SK-N-SH treated with all-trans-retinoic acid at 6 μM for 48 hours (cell line): ENCODE results near the gene LCP1.

Experiments used
- ATAC-seq: fragments of 200-7000 bp; cut with Tn5 transposase; 3 replicates; pipeline ENCODE4 v1.9.1; 2020; ENCODE audit warnings: mild to moderate bottlenecking, moderate library complexity
- ARNTL ChIP-seq: fragments of 450-650 bp; formaldehyde crosslinking; IDR thresholded peaks from 2 replicates; pipeline ENCODE4 v1.5.0; 2020; ENCODE audit warnings: low read depth, mild to moderate bottlenecking, moderate library complexity, borderline replicate concordance
- BACH2 ChIP-seq: fragments of 250-450 bp; sonication (Bioruptor Pico); IDR thresholded peaks from 2 replicates; pipeline ENCODE4 v1.9.0; 2021; ENCODE audit warnings: mild to moderate bottlenecking, borderline replicate concordance
- ESRRG ChIP-seq: fragments of 250-450 bp; sonication (Bioruptor Pico); IDR thresholded peaks from 2 replicates; pipeline ENCODE4 v1.6.1; 2021; ENCODE audit warnings: mild to moderate bottlenecking
- GLIS3 ChIP-seq: fragments of 250-450 bp; sonication (Bioruptor Pico); IDR thresholded peaks from 2 replicates; pipeline ENCODE4 v1.5.0; 2020; ENCODE audit warnings: mild to moderate bottlenecking, moderate library complexity
- ISL1 ChIP-seq: fragments of 250-450 bp; sonication (Bioruptor Pico); IDR thresholded peaks from 2 replicates; pipeline ENCODE4 v2.1.2; 2022; ENCODE audit warnings: mild to moderate bottlenecking, moderate library complexity
- OSR1 ChIP-seq: fragments of 250-450 bp; sonication (Bioruptor Pico); IDR thresholded peaks from 2 replicates; pipeline ENCODE4 v1.8.0; 2022; ENCODE audit warnings: moderate library complexity, mild to moderate bottlenecking, inconsistent platforms
- PPARA ChIP-seq: fragments of 250-450 bp; sonication (Bioruptor Pico); IDR thresholded peaks from 2 replicates; pipeline ENCODE4 v1.5.0; 2020; ENCODE audit warnings: mild to moderate bottlenecking, borderline replicate concordance
- RARB ChIP-seq: fragments of 250-450 bp; sonication (Bioruptor Pico); IDR thresholded peaks from 2 replicates; pipeline ENCODE4 v1.8.0; 2021; ENCODE audit warnings: mild to moderate bottlenecking, moderate library complexity
- SNAI2 ChIP-seq: fragments of 250-450 bp; sonication (Bioruptor Pico); IDR thresholded peaks from 2 replicates; pipeline ENCODE4 v1.5.0; 2020; ENCODE audit warnings: mild to moderate bottlenecking, moderate library complexity
- TCF4 ChIP-seq: fragments of 250-450 bp; sonication (Bioruptor Pico); IDR thresholded peaks from 2 replicates; pipeline ENCODE4 v1.8.0; 2021; ENCODE audit warnings: mild to moderate bottlenecking, moderate library complexity, borderline replicate concordance
- TOX ChIP-seq: fragments of 250-450 bp; sonication (Bioruptor Pico); IDR thresholded peaks from 2 replicates; pipeline ENCODE4 v1.8.0; 2021; ENCODE audit warnings: mild to moderate bottlenecking, moderate library complexity, borderline replicate concordance
- ZC3H10 ChIP-seq: fragments of 250-450 bp; sonication (Bioruptor Pico); IDR thresholded peaks from 2 replicates; pipeline ENCODE4 v1.5.1; 2021; ENCODE audit warnings: mild to moderate bottlenecking, moderate library complexity
- ZFP3 ChIP-seq: fragments of 250-450 bp; sonication (Bioruptor Pico); IDR thresholded peaks from 2 replicates; pipeline ENCODE4 v1.5.0; 2020; ENCODE audit warnings: mild to moderate bottlenecking, moderate library complexity
- ZFP30 ChIP-seq: fragments of 450-650 bp; formaldehyde crosslinking; IDR thresholded peaks from 2 replicates; pipeline ENCODE4 v1.5.0; 2022; ENCODE audit warnings: mild to moderate bottlenecking, moderate library complexity
- ZNF565 ChIP-seq: fragments of 450-650 bp; formaldehyde crosslinking; conservative IDR thresholded peaks from 2 replicates; pipeline ENCODE4 v1.5.0; 2020; ENCODE audit warnings: low read depth, mild to moderate bottlenecking, moderate library complexity
- ZNF70 ChIP-seq: fragments of 450-650 bp; formaldehyde crosslinking; IDR thresholded peaks from 2 replicates; pipeline ENCODE4 v1.5.0; 2020; ENCODE audit warnings: mild to moderate bottlenecking, moderate library complexity
- ZNF8 ChIP-seq: fragments of 450-650 bp; formaldehyde crosslinking; IDR thresholded peaks from 2 replicates; pipeline ENCODE4 v1.5.0; 2020; ENCODE audit warnings: mild to moderate bottlenecking, moderate library complexity
- TF ChIP-seq, protein P1 (sequence below): fragments of 250-450 bp; sonication (Bioruptor Pico); IDR thresholded peaks from 2 replicates; pipeline ENCODE4 v1.5.1; 2020; ENCODE audit warnings: low read depth, mild to moderate bottlenecking, moderate library complexity
- TF ChIP-seq, protein P2 (sequence below): fragments of 250-450 bp; sonication (Bioruptor Pico); IDR thresholded peaks from 2 replicates; pipeline ENCODE4 v1.5.0; 2020; ENCODE audit warnings: mild to moderate bottlenecking, moderate library complexity
- TF ChIP-seq, protein P3 (sequence below): fragments of 250-450 bp; sonication (Bioruptor Pico); IDR thresholded peaks from 2 replicates; pipeline ENCODE4 v1.8.0; 2020; ENCODE audit warnings: mild to moderate bottlenecking, moderate library complexity, borderline replicate concordance
- TF ChIP-seq, protein P4 (sequence below): fragments of 250-450 bp; sonication (Bioruptor Pico); IDR thresholded peaks from 2 replicates; pipeline ENCODE4 v1.5.1; 2021; ENCODE audit warnings: mild to moderate bottlenecking, moderate library complexity
- TF ChIP-seq, protein P5 (sequence below): fragments of 250-450 bp; sonication (Bioruptor Pico); IDR thresholded peaks from 2 replicates; pipeline ENCODE4 v1.8.0; 2021; ENCODE audit warnings: low read depth, mild to moderate bottlenecking, moderate library complexity, borderline replicate concordance

The LCP1 gene

DNA sequence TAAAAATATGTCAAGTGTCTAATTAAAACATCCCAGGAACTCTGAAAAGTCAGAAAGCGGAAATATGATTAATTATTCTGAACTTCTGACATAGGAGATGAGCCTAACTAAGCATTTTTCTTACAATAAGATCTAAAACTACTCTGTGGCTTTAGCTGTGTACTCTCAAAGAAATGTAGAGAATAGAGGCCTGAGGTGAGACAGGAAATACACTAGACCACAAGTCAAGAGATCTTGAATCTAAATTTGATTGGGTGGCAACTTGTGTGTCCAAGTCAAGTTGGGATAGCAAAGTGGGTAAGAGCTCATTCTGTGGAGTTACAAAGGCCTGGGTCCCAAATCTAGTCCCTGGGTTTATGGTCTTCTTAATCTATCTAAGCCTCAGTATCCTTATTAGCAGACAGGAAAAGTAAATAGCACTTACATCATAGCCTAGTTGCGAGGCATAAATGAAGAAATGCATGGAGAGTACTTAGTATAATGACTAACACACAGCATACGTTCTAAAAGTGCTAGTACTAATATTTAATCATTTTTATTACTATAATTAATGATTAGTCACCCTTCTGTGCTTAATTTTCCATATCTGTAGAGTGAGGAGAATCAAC is 20.3 kb upstream of the LCP1 start:
- no peak for ATAC-seq
- TF ChIP-seq, protein P1, sequence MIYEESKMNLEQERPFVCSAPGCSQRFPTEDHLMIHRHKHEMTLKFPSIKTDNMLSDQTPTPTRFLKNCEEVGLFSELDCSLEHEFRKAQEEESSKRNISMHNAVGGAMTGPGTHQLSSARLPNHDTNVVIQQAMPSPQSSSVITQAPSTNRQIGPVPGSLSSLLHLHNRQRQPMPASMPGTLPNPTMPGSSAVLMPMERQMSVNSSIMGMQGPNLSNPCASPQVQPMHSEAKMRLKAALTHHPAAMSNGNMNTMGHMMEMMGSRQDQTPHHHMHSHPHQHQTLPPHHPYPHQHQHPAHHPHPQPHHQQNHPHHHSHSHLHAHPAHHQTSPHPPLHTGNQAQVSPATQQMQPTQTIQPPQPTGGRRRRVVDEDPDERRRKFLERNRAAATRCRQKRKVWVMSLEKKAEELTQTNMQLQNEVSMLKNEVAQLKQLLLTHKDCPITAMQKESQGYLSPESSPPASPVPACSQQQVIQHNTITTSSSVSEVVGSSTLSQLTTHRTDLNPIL (CRISPR knock-in tag): no peak
- TF ChIP-seq OSR1 (CRISPR knock-in tag) (no peak), ARNTL (CRISPR knock-in tag) (no peak), ZFP3 (CRISPR knock-in tag) (no peak), PPARA (CRISPR knock-in tag) (no peak), ZNF8 (CRISPR knock-in tag) (no peak), TCF4 (CRISPR knock-in tag) (no peak), ZFP30 (CRISPR knock-in tag) (no peak), ZC3H10 (no peak), ZNF565 (no peak), BACH2 (CRISPR knock-in tag) (no peak), ZNF70 (CRISPR knock-in tag) (no peak), SNAI2 (CRISPR knock-in tag) (no peak), ESRRG (CRISPR knock-in tag) (no peak), GLIS3 (CRISPR knock-in tag) (no peak), ISL1 (no peak), RARB (CRISPR knock-in tag) (no peak)
- TF ChIP-seq, protein P2, sequence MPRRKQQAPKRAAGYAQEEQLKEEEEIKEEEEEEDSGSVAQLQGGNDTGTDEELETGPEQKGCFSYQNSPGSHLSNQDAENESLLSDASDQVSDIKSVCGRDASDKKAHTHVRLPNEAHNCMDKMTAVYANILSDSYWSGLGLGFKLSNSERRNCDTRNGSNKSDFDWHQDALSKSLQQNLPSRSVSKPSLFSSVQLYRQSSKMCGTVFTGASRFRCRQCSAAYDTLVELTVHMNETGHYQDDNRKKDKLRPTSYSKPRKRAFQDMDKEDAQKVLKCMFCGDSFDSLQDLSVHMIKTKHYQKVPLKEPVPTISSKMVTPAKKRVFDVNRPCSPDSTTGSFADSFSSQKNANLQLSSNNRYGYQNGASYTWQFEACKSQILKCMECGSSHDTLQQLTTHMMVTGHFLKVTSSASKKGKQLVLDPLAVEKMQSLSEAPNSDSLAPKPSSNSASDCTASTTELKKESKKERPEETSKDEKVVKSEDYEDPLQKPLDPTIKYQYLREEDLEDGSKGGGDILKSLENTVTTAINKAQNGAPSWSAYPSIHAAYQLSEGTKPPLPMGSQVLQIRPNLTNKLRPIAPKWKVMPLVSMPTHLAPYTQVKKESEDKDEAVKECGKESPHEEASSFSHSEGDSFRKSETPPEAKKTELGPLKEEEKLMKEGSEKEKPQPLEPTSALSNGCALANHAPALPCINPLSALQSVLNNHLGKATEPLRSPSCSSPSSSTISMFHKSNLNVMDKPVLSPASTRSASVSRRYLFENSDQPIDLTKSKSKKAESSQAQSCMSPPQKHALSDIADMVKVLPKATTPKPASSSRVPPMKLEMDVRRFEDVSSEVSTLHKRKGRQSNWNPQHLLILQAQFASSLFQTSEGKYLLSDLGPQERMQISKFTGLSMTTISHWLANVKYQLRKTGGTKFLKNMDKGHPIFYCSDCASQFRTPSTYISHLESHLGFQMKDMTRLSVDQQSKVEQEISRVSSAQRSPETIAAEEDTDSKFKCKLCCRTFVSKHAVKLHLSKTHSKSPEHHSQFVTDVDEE (CRISPR knock-in tag): no peak
- TF ChIP-seq, protein P3, sequence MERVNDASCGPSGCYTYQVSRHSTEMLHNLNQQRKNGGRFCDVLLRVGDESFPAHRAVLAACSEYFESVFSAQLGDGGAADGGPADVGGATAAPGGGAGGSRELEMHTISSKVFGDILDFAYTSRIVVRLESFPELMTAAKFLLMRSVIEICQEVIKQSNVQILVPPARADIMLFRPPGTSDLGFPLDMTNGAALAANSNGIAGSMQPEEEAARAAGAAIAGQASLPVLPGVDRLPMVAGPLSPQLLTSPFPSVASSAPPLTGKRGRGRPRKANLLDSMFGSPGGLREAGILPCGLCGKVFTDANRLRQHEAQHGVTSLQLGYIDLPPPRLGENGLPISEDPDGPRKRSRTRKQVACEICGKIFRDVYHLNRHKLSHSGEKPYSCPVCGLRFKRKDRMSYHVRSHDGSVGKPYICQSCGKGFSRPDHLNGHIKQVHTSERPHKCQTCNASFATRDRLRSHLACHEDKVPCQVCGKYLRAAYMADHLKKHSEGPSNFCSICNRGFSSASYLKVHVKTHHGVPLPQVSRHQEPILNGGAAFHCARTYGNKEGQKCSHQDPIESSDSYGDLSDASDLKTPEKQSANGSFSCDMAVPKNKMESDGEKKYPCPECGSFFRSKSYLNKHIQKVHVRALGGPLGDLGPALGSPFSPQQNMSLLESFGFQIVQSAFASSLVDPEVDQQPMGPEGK (CRISPR knock-in tag): no peak
- TF ChIP-seq, protein P4, sequence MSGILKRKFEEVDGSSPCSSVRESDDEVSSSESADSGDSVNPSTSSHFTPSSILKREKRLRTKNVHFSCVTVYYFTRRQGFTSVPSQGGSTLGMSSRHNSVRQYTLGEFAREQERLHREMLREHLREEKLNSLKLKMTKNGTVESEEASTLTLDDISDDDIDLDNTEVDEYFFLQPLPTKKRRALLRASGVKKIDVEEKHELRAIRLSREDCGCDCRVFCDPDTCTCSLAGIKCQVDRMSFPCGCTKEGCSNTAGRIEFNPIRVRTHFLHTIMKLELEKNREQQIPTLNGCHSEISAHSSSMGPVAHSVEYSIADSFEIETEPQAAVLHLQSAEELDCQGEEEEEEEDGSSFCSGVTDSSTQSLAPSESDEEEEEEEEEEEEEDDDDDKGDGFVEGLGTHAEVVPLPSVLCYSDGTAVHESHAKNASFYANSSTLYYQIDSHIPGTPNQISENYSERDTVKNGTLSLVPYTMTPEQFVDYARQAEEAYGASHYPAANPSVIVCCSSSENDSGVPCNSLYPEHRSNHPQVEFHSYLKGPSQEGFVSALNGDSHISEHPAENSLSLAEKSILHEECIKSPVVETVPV: no peak

DNA sequence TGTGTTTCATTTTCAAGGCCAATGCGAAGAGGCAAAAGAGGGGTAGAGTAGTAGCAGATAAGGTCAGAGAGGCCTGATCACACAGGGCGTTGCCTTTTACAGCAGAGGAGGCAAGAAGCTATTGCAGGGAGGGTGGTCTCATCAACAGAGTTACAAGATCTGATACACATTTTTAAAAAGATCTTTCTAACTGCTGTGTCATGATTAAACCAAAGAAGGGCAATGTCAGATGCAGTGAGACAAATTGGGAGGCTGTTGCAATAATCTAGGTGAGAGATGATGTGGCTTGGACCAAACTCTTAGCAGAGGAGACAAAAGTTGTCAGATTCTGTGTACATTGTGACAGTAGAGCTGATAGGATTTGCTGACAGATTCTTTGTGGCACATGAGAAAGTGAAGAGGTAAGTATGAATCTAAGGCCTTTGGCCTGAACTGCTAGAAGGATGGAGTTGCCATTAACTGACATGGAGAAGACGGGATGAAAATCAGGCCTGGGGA is 16.8 kb upstream of the LCP1 start:
- TF ChIP-seq, protein P2 (CRISPR knock-in tag): no peak
- TF ChIP-seq, protein P4: no peak
- TF ChIP-seq PPARA (CRISPR knock-in tag) (no peak), ZC3H10 (no peak), TOX (CRISPR knock-in tag) (no peak), GLIS3 (CRISPR knock-in tag) (no peak)
- TF ChIP-seq, protein P1 (CRISPR knock-in tag): no peak
- TF ChIP-seq, protein P3 (CRISPR knock-in tag): no peak
- TF ChIP-seq, protein P5, sequence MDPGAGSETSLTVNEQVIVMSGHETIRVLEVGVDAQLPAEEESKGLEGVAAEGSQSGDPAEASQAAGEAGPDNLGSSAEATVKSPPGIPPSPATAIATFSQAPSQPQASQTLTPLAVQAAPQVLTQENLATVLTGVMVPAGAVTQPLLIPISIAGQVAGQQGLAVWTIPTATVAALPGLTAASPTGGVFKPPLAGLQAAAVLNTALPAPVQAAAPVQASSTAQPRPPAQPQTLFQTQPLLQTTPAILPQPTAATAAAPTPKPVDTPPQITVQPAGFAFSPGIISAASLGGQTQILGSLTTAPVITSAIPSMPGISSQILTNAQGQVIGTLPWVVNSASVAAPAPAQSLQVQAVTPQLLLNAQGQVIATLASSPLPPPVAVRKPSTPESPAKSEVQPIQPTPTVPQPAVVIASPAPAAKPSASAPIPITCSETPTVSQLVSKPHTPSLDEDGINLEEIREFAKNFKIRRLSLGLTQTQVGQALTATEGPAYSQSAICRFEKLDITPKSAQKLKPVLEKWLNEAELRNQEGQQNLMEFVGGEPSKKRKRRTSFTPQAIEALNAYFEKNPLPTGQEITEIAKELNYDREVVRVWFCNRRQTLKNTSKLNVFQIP (CRISPR knock-in tag): no peak
- no peak for ATAC-seq
